Measurements from ENCODE around the gene MXD4. TPM values are rescaled to one million over a fixed set of nuclear protein-coding genes. Genes with fewer than 3 reads are reported as not detected.

The MXD4 gene
- total and polyA plus RNA-seq, 9 of the 15 experiments (the other 6 are each of a cell fraction or from before 2014, with no cell fraction given): 0.06 to 13.5 (median 5.9) TPM

DNA sequence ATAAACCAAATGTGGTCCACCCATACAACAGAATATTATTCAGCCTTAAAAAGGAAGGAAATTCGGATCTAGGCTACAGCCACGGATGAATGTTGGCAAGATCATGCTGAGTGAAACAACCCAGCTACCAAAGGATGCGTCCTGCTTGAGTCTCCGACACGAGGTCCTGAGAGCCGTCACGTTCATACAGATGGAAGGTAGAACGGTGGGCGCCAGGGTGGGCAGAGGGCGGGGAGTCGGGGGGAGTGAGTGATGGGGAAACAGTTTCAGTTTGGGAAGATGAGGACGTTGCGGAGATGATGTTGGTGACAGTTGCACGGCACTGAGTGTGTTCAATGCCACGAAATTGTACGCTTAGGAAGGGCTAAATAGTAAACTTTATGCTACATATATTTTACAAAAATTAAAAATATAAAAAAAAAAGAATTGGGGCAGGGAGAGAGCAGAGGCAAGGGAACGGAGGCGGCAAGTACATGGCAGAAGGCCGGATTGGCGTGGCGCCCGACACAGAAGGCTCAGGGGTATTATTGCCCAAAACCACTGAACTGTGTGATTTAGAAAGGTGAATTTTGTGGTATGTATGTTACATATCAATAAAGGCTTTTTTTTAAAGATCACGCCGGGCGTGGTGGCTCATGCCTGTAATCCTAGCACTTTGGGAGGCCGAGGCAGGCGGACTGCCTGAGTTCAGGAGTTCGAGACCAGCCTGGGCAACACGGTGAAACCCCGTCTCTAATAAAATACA is 14.8 kb upstream of the MXD4 start:
- H3K79me2 ChIP-seq (ENCODE audit: control insufficient read depth, insufficient read depth, low read length): no peaks in the 10 kb centered on the region
- H3K9me3 ChIP-seq (replicated peaks; ENCODE audit: control insufficient read depth, insufficient read depth, low read depth, low read length): no peaks in the 10 kb centered on the region
- DNase-seq (ENCODE audit: extremely low read depth in 1 of 4, low spot score in 3 of 4) (no peak), ATAC-seq (no peak), FAIRE-seq (no peak)
- intact Hi-C loops (cut with micrococcal nuclease): no loop called here
- WGBS (ENCODE audit: insufficient coverage, low coverage, missing lambda C conversion rate): 83% methylated on average over 25 of the region's 30 CpGs
- CTCF ChIA-PET (ENCODE audit: low intra/inter-chr PET ratio): no interaction called here
- peaks cover 10% of the 10 kb centered on the region; the same call in 1 of the 3 replicates for H3K36me3 ChIP-seq (ENCODE audit: control insufficient read depth, insufficient read depth, low read length)
- no peaks in the 10 kb centered on the region for H3K27me3 ChIP-seq (ENCODE audit: control insufficient read depth in 2 of 2, insufficient read depth in 2 of 2, low read length in 2 of 2)
- H4K20me1 ChIP-seq (replicated peaks; ENCODE audit: control insufficient read depth, insufficient read depth, low read length): no peaks in the 10 kb centered on the region
- no peaks in the 10 kb centered on the region for H3K9me1 ChIP-seq (ENCODE audit: control insufficient read depth, insufficient read depth, low read length)
- H3K27ac ChIP-seq (ENCODE audit: extremely low read depth, low read depth, low read length): no peak overlapping the region
- in situ Hi-C loops (cut with MboI): no loop called here
- H3K9ac ChIP-seq (ENCODE audit: insufficient read depth in 1 of 2, low read depth in 2 of 2, low read length in 2 of 2): no peak overlapping the region
- H2AFZ ChIP-seq (ENCODE audit: low read depth, low read length): no peak overlapping the region
- POLR2A ChIA-PET: no interaction called here
- H3K4me1 ChIP-seq (replicated peaks in 1 of 2; ENCODE audit: control insufficient read depth in 2 of 2, insufficient read depth in 2 of 2, low read length in 2 of 2): peaks cover 5 to 40% of the 10 kb centered on the region in 2 experiments; a peak in 4 of 5 replicates
- BruUV-seq (replicated peaks): no TSS peak
- H3K4me3 ChIP-seq: no peak overlapping the region
- H3K4me2 ChIP-seq (ENCODE audit: insufficient read depth, low read length): no peak overlapping the region
- TF ChIP-seq CEBPB (tag; IDR thresholded peaks at IDR 0.05) (no peak), ZBTB7A (IDR thresholded peaks at IDR 0.05; ENCODE audit: borderline replicate concordance, control insufficient read depth, low read depth, low read length) (no peak), TEAD1 (CRISPR knock-in tag; IDR thresholded peaks at IDR 0.05) (no peak), HEY1 (CRISPR knock-in tag; IDR thresholded peaks at IDR 0.05; ENCODE audit: borderline replicate concordance) (no peak), MTF1 (CRISPR knock-in tag; IDR thresholded peaks at IDR 0.05; ENCODE audit: borderline replicate concordance) (no peak), TBL1XR1 (IDR thresholded peaks at IDR 0.05; ENCODE audit: low read length in 2 of 2) (no peak)
- TF ChIP-seq, protein P1, sequence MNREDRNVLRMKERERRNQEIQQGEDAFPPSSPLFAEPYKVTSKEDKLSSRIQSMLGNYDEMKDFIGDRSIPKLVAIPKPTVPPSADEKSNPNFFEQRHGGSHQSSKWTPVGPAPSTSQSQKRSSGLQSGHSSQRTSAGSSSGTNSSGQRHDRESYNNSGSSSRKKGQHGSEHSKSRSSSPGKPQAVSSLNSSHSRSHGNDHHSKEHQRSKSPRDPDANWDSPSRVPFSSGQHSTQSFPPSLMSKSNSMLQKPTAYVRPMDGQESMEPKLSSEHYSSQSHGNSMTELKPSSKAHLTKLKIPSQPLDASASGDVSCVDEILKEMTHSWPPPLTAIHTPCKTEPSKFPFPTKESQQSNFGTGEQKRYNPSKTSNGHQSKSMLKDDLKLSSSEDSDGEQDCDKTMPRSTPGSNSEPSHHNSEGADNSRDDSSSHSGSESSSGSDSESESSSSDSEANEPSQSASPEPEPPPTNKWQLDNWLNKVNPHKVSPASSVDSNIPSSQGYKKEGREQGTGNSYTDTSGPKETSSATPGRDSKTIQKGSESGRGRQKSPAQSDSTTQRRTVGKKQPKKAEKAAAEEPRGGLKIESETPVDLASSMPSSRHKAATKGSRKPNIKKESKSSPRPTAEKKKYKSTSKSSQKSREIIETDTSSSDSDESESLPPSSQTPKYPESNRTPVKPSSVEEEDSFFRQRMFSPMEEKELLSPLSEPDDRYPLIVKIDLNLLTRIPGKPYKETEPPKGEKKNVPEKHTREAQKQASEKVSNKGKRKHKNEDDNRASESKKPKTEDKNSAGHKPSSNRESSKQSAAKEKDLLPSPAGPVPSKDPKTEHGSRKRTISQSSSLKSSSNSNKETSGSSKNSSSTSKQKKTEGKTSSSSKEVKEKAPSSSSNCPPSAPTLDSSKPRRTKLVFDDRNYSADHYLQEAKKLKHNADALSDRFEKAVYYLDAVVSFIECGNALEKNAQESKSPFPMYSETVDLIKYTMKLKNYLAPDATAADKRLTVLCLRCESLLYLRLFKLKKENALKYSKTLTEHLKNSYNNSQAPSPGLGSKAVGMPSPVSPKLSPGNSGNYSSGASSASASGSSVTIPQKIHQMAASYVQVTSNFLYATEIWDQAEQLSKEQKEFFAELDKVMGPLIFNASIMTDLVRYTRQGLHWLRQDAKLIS (CRISPR knock-in tag; IDR thresholded peaks at IDR 0.05): no peak
- TF ChIP-seq, protein P2, sequence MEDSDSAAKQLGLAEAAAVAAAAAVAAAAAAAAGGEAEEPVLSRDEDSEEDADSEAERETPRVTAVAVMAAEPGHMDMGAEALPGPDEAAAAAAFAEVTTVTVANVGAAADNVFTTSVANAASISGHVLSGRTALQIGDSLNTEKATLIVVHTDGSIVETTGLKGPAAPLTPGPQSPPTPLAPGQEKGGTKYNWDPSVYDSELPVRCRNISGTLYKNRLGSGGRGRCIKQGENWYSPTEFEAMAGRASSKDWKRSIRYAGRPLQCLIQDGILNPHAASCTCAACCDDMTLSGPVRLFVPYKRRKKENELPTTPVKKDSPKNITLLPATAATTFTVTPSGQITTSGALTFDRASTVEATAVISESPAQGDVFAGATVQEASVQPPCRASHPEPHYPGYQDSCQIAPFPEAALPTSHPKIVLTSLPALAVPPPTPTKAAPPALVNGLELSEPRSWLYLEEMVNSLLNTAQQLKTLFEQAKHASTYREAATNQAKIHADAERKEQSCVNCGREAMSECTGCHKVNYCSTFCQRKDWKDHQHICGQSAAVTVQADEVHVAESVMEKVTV (CRISPR knock-in tag; IDR thresholded peaks at IDR 0.05): no peak
- TF ChIP-seq, protein P3, sequence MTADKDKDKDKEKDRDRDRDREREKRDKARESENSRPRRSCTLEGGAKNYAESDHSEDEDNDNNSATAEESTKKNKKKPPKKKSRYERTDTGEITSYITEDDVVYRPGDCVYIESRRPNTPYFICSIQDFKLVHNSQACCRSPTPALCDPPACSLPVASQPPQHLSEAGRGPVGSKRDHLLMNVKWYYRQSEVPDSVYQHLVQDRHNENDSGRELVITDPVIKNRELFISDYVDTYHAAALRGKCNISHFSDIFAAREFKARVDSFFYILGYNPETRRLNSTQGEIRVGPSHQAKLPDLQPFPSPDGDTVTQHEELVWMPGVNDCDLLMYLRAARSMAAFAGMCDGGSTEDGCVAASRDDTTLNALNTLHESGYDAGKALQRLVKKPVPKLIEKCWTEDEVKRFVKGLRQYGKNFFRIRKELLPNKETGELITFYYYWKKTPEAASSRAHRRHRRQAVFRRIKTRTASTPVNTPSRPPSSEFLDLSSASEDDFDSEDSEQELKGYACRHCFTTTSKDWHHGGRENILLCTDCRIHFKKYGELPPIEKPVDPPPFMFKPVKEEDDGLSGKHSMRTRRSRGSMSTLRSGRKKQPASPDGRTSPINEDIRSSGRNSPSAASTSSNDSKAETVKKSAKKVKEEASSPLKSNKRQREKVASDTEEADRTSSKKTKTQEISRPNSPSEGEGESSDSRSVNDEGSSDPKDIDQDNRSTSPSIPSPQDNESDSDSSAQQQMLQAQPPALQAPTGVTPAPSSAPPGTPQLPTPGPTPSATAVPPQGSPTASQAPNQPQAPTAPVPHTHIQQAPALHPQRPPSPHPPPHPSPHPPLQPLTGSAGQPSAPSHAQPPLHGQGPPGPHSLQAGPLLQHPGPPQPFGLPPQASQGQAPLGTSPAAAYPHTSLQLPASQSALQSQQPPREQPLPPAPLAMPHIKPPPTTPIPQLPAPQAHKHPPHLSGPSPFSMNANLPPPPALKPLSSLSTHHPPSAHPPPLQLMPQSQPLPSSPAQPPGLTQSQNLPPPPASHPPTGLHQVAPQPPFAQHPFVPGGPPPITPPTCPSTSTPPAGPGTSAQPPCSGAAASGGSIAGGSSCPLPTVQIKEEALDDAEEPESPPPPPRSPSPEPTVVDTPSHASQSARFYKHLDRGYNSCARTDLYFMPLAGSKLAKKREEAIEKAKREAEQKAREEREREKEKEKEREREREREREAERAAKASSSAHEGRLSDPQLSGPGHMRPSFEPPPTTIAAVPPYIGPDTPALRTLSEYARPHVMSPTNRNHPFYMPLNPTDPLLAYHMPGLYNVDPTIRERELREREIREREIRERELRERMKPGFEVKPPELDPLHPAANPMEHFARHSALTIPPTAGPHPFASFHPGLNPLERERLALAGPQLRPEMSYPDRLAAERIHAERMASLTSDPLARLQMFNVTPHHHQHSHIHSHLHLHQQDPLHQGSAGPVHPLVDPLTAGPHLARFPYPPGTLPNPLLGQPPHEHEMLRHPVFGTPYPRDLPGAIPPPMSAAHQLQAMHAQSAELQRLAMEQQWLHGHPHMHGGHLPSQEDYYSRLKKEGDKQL (CRISPR knock-in tag; IDR thresholded peaks at IDR 0.05; ENCODE audit: borderline replicate concordance): no peak

All from K562 (cell line).